HEK293T (cell line): ENCODE results near the gene APC2.

Experiments used
- CTCF ChIA-PET: fragments of 350-600 bp; formaldehyde crosslinking; extraction: SDS; loops from one replicate; lab custom pipeline; 2021; ENCODE audit warnings: antibody characterized with exemption, inconsistent platforms; lab: Yijun Ruan, JAX
- POLR2A ChIA-PET: fragments of 350-600 bp; formaldehyde crosslinking; extraction: SDS; loops from one replicate; lab custom pipeline; 2020; ENCODE audit warnings: antibody characterized with exemption, inconsistent platforms; lab: Yijun Ruan, JAX
- DNase-seq: peaks from one replicate; pipeline ENCODE4 v3.0.0; 2012; ENCODE audit warnings: mixed read lengths; ENCODE audit errors: extremely low spot score
- ARNT ChIP-seq: fragments of 450-650 bp; IDR thresholded peaks from 2 replicates; pipeline ENCODE4 v1.6.1; 2017; ENCODE audit warnings: mild to moderate bottlenecking
- BHLHE40 ChIP-seq: fragments of 450-650 bp; IDR thresholded peaks from 2 replicates; pipeline ENCODE4 v1.6.1; 2016; ENCODE audit warnings: mild to moderate bottlenecking, moderate library complexity, borderline replicate concordance
- CTBP1 ChIP-seq: fragments of 450-650 bp; IDR thresholded peaks from 2 replicates; pipeline ENCODE4 v1.6.1; 2016; ENCODE audit warnings: borderline replicate concordance
- ELF4 ChIP-seq: fragments of 450-650 bp; IDR thresholded peaks from 2 replicates; pipeline ENCODE4 v1.6.1; 2017; ENCODE audit warnings: antibody characterized with exemption
- FOXA1 ChIP-seq: fragments of 450-650 bp; IDR thresholded peaks from 2 replicates; pipeline ENCODE4 v1.6.1; 2016; ENCODE audit warnings: mild to moderate bottlenecking
- FOXM1 ChIP-seq: fragments of 450-650 bp; IDR thresholded peaks from 2 replicates; pipeline ENCODE4 v1.6.1; 2017; ENCODE audit warnings: mild to moderate bottlenecking, borderline replicate concordance
- HDGF ChIP-seq: fragments of 450-650 bp; IDR thresholded peaks from 2 replicates; pipeline ENCODE4 v1.6.1; 2017; ENCODE audit warnings: antibody characterized with exemption, borderline replicate concordance
- L3MBTL2 ChIP-seq: fragments of 450-650 bp; conservative IDR thresholded peaks from 2 replicates; pipeline ENCODE4 v1.6.1; 2016; ENCODE audit warnings: mild to moderate bottlenecking
- LEF1 ChIP-seq: fragments of 450-650 bp; IDR thresholded peaks from 2 replicates; pipeline ENCODE4 v1.6.1; 2017; ENCODE audit warnings: mild to moderate bottlenecking, borderline replicate concordance
- NFRKB ChIP-seq: fragments of 450-650 bp; IDR thresholded peaks from 2 replicates; pipeline ENCODE4 v1.6.1; 2016; ENCODE audit warnings: mild to moderate bottlenecking, moderate library complexity
- SP1 ChIP-seq: fragments of 450-650 bp; IDR thresholded peaks from 2 replicates; pipeline ENCODE4 v1.6.1; 2017
- SUZ12 ChIP-seq: fragments of 450-650 bp; IDR thresholded peaks from 2 replicates; pipeline ENCODE4 v1.6.1; 2016; ENCODE audit warnings: mild to moderate bottlenecking
- TARDBP ChIP-seq: fragments of 450-650 bp; IDR thresholded peaks from 2 replicates; pipeline ENCODE4 v1.6.1; 2016
- ZNF384 ChIP-seq: fragments of 450-650 bp; IDR thresholded peaks from 2 replicates; pipeline ENCODE4 v1.6.1; 2016
- TF ChIP-seq, protein P1 (sequence below): fragments of 450-650 bp; IDR thresholded peaks from 2 replicates; pipeline ENCODE4 v1.6.1; 2016

APC2 gene

DNA sequence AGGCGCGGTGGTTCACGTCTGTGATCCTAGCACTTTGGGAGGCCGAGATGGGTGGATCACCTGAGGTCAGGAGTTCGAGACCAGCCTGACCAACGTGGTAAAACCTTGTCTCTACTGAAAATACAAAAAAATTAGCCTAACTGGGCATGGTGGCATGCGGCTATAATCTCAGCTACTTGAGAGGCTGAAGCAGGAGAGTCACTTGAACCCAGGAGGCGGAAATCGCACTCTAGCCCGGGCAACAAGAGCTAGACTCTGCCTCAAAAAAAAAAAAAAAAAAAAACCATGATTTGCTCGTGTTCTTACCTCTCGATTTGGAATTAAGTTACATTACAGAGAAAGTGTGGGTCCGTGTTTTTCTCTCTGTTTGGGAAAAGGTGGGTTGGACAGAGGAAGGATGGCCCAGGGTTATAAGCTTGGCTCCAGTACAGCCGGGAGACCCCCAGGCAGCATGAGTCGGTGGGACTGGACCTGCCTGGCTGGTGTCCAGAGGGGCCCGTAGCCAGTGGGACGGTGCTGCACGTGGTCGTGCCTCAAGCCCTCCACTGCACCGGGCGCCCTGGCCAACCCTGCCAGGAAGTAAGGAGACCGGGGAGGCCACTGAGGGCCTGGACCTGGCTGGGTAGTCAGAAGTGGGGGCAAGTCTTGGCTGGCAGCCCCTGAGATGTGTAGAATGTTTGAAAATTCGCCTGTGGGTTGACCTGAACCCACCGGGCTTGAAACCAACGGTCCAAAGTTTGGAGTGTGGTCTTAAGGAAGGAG, 8.1 kb upstream of the APC2 start:
- ChIA-PET POLR2A (interaction anchor here (1.3 to 2.8 kb wide), 2 partner anchors 10 to 172 kb away, joined by 4 to 16 read pairs; partner anchors contain the start of gene CIRBP), CTCF (no interaction called here)
- TF ChIP-seq ZNF384 (peak; percentile 49; the same call in 1 of the 2 replicates), L3MBTL2 (no peak)
- DNase-seq: no peak

DNA sequence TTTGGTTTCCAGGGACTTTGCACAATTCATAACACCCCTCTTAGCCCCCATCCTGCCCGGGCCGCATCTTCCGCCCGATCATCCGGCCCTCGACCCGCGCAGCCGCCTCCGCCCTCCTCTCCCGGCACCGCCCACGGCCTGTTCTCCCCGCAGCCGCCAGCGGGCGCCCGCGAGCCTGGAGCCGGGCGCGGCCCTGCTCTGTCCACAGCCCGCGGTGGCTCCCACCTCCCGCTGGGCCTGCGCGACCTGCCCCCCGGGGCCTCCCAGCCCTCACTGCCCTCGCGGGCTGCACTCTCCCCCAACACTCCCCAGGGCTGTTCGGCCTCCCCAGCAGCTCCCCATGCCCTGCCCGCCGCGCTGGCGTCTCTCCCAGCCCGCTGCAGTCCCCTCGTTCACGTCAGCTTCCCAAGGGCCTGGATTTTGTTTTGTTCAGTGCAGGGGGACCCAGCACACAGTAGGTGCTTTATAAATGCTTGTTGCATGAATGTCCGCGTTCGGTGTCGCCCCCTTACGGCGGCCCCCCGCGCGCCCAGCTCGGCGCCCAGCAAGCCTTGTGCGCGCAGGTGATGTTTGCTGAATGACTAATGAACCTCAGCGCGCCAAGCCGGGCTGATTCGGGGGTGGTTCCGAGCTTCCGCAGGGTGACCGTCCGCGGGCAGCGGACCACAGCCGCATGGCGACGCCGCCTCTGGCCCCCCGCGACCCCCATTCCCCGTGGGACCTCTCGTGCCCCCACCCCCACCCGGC, 4.6 kb upstream of the APC2 start:
- POLR2A ChIA-PET: interaction anchor here (0.8 to 2.2 kb wide), 3 partner anchors 7 to 176 kb away, joined by 3 to 6 read pairs (median 4); partner anchors contain the start of gene CIRBP
- CTCF ChIA-PET: interaction anchor here (1.9 kb wide), 1 partner anchor 8 kb away, joined by 9 read pairs; no protein-coding TSS in a partner anchor
- no peak; the same call in 1 of the 2 replicates for TF ChIP-seq HDGF
- no peak for TF ChIP-seq CTBP1
- TF ChIP-seq L3MBTL2: no peak
- no peak for TF ChIP-seq ZNF384
- TF ChIP-seq, protein P1, sequence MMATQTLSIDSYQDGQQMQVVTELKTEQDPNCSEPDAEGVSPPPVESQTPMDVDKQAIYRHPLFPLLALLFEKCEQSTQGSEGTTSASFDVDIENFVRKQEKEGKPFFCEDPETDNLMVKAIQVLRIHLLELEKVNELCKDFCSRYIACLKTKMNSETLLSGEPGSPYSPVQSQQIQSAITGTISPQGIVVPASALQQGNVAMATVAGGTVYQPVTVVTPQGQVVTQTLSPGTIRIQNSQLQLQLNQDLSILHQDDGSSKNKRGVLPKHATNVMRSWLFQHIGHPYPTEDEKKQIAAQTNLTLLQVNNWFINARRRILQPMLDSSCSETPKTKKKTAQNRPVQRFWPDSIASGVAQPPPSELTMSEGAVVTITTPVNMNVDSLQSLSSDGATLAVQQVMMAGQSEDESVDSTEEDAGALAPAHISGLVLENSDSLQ: no peak
- TF ChIP-seq NFRKB: no peak
- TF ChIP-seq BHLHE40: no peak
- TF ChIP-seq FOXM1: no peak
- no peak for TF ChIP-seq LEF1
- TF ChIP-seq FOXA1: no peak
- peak; percentile 81 for DNase-seq

DNA sequence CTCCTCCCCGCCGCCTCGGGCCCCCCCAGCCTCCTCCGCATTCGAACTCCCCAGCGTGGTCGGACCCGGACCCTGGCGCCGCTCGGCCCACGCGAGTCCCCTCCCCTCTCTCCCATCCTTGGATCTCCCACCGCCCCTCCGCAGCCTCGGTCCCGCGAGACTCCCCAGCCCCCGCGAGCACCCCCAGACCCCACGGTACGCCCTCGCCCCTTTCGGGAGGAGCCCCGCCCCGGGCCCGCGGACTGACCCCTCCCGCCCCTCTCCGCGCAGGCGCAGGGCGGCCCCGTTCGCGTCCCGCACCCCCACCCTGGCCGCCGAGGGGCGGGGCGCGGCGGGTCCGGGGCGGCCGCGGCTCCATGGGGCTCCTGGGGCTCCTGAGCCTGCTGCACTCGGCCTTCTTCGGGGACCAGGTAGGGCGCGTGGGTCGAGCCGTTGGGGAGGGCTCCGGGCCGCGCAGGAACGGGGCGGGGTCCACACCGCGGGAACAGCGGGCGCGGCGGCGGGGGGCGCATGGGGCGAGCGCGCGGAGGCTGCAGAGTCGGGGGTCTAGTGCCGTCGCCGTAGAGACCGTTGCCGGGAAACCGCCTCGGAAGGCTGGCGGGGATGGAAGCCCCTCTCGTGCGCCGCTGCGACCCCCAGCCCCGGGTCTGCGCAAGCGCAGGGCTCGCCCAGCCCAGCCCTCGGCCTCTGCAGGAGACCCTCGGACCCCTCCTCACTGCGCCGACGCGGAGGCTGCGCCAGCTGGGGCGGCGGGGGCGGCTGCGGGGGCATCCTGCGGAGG, 3.8 kb upstream of the APC2 start:
- TF ChIP-seq ARNT: no peak
- TF ChIP-seq SP1: no peak
- no peak for TF ChIP-seq FOXA1
- no peak for TF ChIP-seq TARDBP
- TF ChIP-seq HDGF: no peak
- no peak for TF ChIP-seq BHLHE40
- TF ChIP-seq SUZ12: no peak
- TF ChIP-seq, protein P1: no peak
- no peak for TF ChIP-seq L3MBTL2
- POLR2A ChIA-PET: interaction anchor here (0.8 kb wide), 1 partner anchor 20 kb away, joined by 4 read pairs; no protein-coding TSS in a partner anchor
- CTCF ChIA-PET: interaction anchor here (1.9 kb wide), 1 partner anchor 8 kb away, joined by 9 read pairs; no protein-coding TSS in a partner anchor
- DNase-seq: peak; percentile 56

DNA sequence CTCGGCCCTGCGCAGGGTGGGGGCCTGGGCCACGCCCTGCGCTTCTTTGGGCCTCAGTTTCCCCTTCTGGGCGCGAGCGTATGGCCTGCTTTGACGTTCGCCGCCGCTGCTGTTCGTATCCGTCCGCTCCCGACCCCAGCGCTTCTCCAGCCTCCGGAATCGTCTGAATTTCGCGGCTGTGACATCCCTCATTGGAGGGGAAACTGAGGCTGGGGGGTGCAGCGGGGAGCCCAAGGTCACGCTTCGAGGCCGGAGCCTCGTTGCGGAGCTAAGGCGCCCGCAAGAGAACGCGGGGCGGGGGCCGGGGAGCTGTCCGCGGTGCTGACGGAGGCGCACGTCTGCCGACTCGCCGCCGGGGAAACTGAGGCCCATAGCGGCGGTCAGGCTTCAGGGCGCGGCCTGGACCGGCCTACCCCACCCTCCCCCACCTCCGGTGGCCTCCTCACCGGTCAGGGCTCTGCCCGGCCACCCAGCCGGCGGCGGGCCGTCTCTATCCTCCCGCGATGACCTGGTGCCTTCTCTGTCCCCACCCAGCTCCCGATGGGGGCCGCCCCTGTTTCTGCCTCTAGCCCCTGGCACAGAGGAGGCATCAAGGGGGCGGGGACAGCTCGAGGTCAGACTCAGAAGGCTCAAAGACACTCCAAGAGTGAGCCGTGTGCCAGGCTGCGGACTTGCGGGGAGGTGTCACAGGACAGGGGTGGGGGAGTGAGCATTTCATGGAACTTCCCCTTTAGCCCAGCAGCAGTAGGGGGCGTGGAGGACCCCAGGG, 3.0 kb upstream of the APC2 start:
- DNase-seq: no peak
- ChIA-PET CTCF (no interaction called here), POLR2A (interaction anchor here (1.3 kb wide), 1 partner anchor 178 kb away, joined by 6 read pairs; the partner anchor contains the start of gene CIRBP)
- TF ChIP-seq L3MBTL2 (no peak), ELF4 (no peak), FOXM1 (no peak), SUZ12 (no peak), SP1 (no peak), TARDBP (no peak), FOXA1 (no peak), ZNF384 (no peak), NFRKB (no peak), HDGF (no peak), BHLHE40 (no peak), CTBP1 (no peak)
- TF ChIP-seq, protein P1: no peak

DNA sequence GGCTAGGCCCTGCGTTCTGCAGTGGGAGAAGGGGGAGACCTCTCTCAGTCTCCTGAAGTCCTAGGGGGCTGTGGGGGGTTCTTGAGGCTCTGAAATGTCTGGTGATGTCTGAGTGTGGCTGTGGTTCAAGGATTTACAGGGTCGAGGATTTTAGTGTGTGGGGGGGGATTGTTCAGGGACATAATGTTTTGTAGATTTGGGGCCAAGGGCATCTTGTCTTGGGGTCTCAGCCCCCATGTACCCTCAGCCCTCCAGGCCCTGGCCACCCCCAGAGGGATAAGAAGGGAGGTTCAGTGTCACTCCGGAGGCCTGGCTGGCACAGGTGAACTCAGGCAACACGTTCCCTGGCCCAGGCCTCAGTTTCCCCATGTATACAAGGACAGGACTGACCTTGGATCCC, 2.4 kb upstream of the APC2 start:
- POLR2A ChIA-PET: interaction anchor here (0.7 to 1.3 kb wide), 2 partner anchors 34 to 179 kb away, joined by 3 to 6 read pairs; partner anchors contain the start of gene CIRBP
- CTCF ChIA-PET: no interaction called here
- DNase-seq: no peak
- TF ChIP-seq FOXM1 (no peak), SP1 (no peak), SUZ12 (no peak), BHLHE40 (no peak), ARNT (no peak), CTBP1 (no peak), L3MBTL2 (no peak), ZNF384 (no peak), FOXA1 (no peak), TARDBP (no peak)
